ENCODE data around the gene AMHR2.

DNA sequence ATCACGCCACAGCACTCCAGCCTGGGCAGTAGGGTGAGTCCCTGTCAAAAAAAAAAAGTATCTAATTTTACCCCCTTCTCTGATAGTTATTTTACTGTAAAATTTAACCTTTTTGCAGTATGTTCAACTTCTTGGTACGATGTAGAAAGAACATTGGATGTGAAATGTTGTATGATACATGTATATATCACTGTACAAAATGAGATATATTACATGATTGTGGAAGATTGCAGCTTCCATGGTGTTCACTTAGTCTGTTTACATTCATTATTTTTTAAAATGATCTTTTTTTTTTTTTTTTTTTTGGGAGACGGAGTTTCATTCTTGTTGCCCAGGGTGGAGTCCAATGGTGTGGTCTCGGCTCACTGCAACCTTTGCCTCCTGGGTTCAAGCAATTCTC, 34.7 kb upstream of the AMHR2 start:
- TF ChIP-seq, protein P1, sequence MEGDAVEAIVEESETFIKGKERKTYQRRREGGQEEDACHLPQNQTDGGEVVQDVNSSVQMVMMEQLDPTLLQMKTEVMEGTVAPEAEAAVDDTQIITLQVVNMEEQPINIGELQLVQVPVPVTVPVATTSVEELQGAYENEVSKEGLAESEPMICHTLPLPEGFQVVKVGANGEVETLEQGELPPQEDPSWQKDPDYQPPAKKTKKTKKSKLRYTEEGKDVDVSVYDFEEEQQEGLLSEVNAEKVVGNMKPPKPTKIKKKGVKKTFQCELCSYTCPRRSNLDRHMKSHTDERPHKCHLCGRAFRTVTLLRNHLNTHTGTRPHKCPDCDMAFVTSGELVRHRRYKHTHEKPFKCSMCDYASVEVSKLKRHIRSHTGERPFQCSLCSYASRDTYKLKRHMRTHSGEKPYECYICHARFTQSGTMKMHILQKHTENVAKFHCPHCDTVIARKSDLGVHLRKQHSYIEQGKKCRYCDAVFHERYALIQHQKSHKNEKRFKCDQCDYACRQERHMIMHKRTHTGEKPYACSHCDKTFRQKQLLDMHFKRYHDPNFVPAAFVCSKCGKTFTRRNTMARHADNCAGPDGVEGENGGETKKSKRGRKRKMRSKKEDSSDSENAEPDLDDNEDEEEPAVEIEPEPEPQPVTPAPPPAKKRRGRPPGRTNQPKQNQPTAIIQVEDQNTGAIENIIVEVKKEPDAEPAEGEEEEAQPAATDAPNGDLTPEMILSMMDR (IDR thresholded peaks at IDR 0.05; ENCODE audit: insufficient read depth, low read depth, low read length), result no peak
- TF ChIP-seq EZH2 (IDR thresholded peaks at IDR 0.05; ENCODE audit: insufficient read depth, low read length), result no peak
